ENCODE measurements around the gene NDUFS7.
A peak's percentile ranks its signal among the peaks of the same experiment; 100 is the strongest.

The NDUFS7 gene

GRCh38 chr19:1364070-1364704 is 19.5 kb upstream of the NDUFS7 start:
- no peak for DNase-seq

DNA sequence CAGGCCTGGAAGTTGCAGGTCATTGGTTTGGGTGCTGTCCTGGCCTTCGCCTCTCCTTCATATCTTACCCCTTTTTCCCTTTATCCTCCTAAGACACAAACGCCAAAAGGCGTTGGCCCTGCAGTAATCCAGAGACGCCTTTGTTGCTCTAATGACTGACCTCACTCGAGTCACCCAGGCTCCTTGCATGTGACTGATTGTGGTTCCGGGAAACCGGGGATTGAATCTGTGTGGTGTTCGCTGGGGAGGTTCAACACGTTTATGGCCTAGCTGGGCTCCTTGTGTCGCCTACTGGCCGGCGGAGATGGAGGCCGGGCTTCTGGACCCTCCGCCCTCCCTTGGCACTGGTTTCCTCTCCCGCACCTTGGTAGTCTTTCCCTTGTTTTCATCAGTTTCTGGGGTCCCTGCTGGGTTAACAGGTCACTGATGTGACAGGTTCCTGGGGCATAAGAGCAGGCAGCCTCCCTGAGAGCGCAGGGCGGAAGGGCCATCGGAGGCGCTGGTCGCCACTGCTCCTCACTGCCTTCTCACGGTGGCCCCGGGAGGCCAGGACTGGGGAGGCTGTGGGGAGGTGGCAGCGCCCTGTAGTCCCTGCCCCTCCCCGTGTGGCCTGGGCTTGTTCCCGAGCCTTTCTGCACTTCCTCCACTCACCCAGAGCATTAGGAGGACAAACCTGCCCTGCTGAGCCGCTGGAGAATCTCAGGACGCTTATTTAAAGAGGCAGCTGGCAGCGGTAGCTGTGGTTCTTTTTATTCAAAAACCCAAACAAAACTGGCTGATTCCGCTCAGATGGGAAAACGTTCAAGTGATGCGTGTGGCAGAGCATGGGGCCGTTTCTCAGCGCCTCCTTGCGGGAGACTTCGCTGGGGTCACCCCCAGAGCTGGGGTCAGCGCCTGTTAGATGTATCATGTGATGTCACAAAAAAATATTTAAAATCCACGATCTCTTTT is 18.1 kb upstream of the NDUFS7 start:
- peak in 18 of 51 donors; percentile 18 to 63 (median 36) for DNase-seq

DNA sequence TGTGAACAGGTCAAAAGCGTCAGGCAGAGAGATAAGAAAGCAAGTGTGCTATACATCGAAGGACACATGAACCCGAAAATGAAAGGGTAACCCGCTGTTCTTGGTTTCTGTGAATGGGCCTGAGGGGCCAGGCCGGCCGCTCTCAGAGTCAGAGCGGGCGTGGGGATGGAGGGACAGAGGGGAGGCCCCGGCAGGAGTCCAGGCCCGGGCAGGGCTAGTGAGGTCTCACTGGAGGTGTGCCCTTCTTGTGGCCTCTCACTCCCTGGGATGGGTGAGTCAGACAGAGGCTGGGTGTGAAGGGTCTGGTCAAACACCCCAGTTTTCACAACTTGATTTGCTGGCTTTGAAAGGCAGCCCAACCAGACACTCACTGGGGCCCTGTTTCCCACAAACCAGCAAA is 17.4 kb upstream of the NDUFS7 start:
- no peak for DNase-seq

DNA sequence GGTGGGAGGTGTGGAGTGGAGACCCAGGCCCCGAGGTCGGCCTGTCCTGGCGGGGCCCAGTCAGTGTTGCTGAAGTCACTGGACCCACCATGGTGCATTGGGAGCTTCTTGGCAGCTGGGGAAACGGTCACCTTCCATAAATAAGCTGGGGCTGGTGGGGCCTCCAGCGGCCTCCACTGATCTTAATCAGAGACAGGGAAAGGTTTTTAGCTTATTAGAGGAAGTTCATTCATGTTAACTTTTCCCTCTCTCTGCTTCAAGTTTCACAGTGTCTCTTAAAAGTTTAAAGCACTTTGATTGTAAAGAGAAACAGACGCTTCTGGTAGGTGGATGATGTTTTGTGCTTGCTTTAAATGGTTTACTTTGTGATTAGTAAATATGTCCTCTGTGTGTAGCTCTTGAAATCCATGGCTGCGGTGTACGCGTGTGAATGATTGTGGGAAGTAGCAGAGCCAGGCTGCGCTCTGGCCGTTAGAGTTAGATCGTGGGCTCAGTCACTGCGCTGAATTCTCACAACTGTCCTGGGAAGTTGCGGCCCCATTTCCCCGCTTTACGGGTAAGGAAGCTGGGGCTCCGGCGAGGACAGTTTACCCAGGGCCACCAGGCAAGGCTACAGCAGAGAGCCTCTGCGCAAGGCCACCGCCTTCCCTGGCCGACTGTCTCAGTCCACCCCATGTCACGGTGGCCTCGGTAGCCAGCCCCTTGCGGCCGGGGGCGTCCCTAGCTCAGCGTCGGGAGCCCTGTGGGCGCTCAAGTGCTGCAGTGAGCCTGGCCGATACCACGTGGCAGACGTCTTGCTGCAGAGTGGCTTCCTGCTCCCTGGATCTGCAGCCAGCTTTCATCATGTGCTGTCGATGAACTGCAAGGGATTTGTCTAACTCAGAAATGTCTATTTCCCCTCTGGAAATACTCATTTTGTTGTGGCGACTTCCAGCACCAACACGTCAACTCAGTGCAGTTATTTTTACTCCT is 16.5 kb upstream of the NDUFS7 start:
- peak in 2 of 51 donors; percentile 17 to 23 for DNase-seq

DNA sequence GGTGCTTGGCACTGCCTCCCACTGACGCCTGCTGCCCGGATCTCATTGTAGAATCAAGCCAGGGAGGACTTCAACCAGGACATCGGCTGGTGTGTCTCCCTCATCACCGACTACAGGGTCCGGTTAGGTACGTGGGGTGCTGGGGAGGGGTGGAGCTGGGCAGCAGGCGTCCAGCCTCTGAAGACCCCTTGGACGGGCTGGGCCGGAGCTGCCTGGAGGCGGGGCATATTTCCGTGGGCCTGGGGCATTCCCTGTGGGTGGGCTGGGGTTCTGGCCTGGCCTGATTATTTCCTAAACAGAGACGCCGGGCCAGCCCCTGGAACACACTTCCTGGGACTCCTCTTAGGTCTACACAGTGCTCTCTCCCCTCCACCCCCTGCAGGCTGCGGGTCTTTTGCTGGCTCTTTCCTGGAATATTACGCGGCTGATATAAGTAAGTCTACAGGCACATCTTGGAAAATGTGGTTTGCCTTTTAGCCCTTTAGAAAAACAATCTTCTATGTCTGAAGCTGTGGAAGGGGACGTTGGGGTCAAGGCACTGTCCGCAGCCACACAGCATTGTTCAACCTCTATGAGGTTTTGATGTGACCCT is 14.4 kb upstream of the NDUFS7 start:
- DNase-seq: no peak

- no peak for DNase-seq
These were observed 12.9 kb upstream of the NDUFS7 start for GRCh38 chr19:1370579-1371361.

DNA sequence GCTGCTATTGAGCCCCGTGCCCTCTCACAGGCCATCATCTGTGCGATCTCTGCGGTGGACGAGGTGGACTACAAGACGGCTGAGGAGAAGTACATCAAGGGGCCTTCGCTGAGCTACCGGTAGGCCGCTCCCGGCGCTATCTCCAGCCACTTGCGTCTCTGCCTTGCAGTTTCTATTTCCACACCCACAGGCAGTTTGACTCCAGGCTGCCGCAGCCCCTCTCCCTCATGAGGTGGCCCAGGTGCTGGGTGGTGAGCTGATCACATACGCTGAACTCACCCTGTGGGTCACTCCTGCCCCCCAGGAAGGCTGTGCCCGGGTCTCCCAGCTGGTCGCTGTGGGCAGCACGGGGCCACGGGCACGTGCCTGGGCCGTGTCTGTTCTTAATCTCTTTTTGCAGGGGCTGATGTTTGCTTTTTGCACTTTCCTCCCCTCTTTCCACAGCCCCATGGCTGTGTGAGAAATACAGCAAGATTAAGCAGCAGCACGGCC is 10.6 kb upstream of the NDUFS7 start:
- DNase-seq: no peak

- peak in 30 of 51 donors; percentile 24 to 66 (median 42) for DNase-seq
These were observed 10.0 kb upstream of the NDUFS7 start for GRCh38 chr19:1373534-1374249.

- DNase-seq: no peak
These were observed 9.5 kb upstream of the NDUFS7 start for GRCh38 chr19:1374250-1374577.

GRCh38 chr19:1376415-1376805 is 7.3 kb upstream of the NDUFS7 start:
- DNase-seq: no peak

DNA sequence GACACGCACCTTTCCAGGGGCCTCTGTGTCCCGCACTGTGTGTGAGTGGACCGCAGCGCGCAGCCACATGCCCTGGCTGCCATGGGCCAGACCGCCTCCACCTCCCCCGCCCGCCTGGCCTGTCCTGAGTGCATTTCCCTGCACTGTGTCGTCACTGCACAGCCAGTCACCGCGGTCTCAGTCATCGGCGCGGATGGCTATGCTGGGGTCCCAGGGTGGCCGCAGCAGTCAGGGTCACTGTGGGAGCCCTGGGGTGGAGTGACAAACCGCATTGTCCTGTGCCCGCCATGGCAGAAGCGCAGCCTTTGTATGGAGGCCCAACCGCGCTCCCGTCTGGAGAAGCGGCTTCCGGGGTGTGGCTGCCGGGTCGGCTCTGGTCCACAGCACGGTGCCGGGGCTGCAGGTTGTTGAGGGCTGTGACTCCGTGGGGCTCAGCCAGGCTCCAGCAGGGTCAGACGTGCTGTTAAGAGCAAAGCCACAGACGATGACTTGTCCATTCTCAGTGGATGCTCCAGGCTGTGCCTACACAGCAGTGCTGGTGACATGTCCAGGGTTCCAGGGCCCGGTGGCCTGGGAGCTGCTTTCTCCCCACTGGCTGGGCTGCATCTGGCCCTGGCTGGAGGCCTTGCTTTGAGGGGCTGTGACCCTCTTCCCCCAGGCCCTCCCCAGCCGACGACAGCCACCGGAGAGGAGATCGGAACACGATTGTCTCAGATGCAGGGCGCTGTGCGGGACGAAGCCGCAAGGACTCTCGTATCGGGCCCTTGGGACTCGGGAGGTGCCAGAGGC is 6.3 kb upstream of the NDUFS7 start:
- DNase-seq: no peak

DNA sequence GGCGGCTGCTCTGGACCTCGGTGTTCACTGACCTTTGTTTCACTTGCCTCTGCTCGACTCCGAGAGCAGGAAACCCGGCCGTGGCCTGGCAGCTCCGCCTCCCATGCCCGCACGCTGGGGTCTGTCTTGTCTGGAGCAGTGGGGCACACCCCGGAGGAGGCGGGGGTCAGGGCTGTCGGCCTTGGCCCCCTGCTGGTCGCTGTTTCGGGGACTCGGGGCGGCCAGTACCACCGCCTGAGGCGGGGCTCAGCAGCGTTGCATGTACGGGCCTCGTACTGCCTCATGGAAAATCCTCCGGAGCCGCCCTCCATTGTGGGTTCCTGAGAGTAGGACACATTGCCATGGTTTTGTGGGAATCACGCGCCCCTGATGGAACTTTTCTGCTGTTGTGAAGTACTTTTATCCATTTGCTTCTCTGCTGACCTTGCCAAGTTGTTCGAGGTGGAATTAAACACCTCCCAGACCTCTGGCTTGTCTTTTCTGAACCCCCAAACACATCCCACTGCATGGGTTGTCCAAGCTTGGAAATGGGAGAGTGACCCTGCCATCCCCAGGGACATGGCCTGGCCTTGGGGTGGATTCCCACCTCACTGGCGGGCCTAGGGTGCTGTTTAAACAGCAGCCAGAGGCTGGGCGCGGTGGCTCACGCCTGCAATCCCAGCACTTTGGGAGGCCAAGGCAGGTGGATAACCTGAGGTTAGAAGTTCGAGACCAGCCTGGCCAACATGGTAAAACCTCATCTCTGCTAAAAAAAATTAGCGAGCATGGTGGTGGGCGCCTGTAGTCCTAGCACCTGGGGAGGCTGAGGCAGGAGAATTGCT is 5.5 kb upstream of the NDUFS7 start:
- DNase-seq: no peak

GRCh38 chr19:1379126-1379905 is 4.4 kb upstream of the NDUFS7 start:
- DNase-seq: no peak

- no peak for DNase-seq
These were observed 3.7 kb upstream of the NDUFS7 start for GRCh38 chr19:1379961-1380489.

- no peak for DNase-seq
These were observed 1.5 kb upstream of the NDUFS7 start for GRCh38 chr19:1382250-1382649.

GRCh38 chr19:1383017-1383311 is 743 bp upstream of the NDUFS7 start:
- no peak for DNase-seq

GRCh38 chr19:1384085-1384462 is 367 bp downstream of the NDUFS7 start:
- no peak for DNase-seq

Data from hypothalamus (tissue), 51 donors.